ENCODE data around the gene RPAP3.
"Not testable (repeated sequence)": the region's sequence is repeated elsewhere in the genome, so short reads cannot be mapped to it uniquely, and the experiment has no call there.

The RPAP3 gene

DNA sequence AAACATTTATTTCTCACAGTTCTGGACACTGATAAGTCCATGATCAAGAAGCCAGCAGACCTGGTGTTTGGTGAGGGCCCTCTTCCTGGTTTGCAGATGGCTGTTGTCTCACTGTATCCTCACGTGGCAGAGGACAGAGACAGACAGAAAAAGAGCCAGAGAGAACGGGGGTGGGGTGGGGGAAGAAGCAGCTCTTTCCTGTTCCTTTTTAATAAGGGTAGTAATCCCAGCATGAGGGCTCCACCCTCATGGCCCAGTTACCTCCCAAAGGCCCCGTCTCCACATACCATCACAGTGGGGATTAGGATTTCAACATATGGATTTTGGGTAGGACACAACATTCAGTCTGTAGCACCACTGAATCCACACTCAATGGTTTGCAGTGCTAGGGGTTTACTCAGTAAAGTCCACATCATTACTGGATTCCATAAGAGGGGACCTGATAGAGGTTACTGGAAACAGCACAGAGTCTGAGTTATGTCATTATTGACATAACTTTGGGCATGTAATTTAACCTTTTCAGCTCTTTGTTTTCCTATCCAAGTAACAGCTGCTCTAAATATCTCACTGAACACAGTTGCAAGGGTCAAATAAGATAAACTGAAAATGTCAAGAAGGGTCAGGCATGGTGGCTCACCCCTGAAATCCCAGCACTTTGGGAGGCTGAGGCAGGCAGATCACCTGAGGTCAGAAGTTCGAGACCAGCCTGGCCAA, 53.2 kb downstream of the RPAP3 start:
- no peak for DNase-seq

DNA sequence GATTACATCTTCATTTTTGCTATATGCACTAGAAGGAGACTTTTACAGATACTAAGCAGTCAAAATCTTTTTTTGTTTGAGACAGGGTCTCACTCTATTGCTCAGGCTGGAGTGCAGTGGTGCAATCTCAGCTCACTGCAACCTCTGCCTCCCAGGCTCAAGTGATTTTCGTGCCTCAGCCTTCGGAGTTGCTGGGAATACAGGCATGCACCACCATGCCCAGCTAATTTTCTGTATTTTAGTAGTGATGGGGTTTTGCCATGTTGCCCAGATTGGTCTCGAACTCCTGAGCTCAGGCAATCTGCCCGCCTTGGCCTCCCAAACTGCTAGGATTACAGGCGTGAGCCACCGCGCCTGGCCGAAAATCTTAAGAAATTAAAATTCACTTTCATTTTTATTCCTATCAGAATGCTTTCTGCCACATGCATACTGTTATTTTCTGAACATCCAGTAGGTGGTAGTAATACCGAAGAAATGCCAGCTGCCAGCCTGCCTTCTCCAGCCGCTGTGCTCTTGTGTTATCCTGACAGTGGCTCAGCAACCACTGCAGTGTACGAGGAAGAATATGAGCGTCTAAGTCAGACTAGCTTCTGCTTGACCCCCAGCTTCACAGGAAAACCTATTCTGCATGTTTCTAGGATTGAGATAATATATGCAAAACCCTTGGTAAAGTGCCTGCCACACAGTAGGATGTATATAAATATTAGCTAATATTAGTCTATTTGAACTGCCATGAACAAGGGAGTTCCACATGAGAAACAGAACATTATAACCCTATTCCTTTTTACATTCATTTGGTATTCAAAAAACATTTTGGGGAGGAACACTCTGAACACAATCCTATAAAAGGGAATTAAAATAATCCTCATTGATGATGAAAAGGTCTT, 54.2 kb downstream of the RPAP3 start:
- peak; percentile 77 for DNase-seq

DNA sequence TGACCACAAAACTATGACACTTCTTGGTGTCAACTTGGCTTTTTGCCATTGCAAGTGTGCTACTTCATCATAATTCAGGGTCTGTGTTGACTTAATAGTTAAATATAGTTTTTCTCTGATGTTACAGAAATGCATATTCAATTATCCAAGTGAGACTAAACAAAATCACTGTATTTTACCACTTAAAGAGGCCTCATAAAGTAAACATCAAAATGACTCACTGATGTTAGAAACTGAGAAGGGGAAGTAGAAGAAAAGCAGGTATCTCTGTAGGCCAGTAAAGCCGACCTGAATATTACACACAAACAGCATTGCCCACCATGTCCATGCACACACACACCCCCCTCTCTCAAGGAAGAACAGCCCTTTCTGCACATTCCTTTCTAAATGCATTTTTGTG, 55.4 kb downstream of the RPAP3 start:
- DNase-seq, result no peak

DNA sequence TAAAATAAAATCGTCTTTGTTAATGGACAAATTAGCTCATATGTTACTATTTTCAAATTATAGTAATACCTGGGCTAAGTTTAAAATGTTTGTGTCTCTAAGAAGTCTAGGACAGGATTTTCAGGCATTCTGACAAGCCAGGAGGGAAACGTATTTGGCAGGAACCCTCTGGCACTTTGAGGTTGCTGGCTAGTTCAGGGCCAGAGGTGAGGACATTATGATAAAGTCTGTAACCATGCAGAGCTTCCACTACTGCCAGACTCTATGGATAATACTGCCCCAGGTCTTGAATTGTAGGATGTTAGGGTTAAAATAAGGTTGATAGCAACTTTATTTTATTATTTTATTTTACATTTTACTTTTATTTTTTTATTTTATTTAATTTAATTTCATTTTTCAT, 56.4 kb downstream of the RPAP3 start:
- no peak for DNase-seq

DNA sequence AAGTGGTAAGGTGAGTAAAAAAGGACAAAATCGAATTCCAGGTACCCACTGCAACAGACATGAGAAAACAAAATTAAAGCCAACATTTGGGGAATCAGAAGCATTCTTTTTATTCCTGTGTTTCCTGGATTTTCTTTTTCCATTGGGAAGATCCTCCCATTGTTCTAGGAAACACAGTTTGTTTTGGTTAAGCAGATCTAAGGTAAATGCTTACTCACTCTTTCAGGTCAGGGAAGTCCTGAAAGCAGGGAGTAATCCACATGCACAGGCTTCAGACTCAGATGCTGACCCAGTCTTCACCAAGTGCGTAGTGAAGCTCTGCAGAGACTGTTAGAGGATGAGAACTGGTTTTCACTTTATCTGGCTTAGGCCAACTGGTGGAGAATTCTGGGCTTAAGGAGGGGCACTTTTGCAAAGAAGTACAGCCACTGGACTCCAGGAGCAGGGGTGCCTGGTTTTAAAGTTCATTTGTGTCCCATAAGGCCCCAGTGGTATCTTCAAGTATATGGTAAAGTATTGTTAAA, 57.7 kb downstream of the RPAP3 start:
- DNase-seq, result no peak

DNA sequence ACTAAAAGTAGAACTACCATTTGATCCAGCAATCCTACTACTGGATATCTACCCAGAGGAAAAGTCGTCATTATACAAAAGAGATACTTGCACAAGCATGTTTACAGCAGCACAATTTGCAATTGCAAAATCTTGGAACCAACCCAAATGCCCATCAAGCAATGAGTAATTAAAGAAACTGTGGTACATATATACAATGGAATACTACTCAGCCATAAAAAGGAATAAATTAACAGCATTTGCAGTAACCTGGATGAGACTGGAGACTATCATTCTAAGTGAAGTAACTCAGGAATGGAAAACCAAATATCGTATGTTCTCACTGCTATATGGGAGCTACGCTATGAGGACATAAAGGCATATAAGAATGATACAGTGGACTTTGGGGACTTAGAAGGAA, 63.5 kb downstream of the RPAP3 start:
- not testable (repeated sequence) for DNase-seq

DNA sequence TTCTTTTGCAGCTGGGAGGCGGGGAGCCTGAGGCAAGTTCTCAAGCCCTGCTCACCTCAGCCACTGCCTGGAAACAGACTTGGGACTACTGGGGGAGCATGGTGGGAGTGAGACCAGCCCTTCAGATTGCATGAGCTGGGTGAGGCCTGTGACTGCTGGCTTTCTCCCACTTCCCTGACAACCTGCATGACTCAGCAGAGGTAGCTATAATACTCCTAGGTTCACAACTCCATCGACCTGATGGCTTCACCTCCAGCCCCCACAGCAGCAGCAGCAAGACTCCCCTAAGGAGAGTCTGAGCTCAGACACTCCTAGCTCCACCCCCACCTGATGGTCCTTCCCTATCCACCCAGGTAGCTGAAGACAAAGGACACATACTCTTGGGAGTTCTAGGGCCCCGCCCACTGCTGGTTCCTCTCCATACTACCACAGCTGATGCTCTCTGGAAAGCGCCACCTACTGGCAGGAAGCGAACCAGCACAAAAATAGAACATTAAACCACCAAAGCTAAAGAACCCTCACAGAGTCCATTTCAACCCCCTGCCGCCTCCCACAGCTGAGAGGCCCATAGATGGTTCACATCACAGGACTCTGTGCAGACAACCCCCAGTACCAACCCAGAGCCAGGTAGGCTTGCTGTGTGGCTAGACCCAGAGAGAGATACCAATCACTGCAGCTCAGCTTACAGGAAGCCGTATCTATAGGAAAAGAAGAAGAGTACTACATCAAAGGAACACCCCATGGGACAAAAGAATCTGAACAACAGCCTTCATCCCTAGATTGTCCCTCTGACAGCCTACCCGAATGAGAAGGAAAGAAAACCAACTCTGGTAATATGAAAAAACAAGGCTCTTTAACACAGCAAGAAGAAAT, 68.7 kb downstream of the RPAP3 start:
- peak; percentile 40 for DNase-seq

DNA sequence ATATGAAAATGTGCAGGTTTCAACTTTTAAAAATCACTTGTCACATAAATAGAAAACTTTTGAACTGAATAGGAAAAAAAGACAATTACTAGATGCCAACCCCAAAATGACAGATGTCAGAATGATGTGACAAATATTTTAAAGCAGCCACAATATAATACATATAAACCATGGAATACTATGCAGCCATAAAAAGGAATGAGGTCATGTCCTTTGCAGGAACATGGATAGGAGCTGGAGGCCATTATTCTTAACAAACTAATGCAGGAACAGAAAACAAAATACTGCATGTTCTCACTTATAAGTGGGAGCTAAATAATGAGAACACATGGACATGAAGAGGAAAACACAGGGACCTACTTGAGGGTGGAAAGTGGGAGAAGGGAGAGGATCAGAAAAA, 70.1 kb downstream of the RPAP3 start:
- DNase-seq, result not testable (repeated sequence)

DNA sequence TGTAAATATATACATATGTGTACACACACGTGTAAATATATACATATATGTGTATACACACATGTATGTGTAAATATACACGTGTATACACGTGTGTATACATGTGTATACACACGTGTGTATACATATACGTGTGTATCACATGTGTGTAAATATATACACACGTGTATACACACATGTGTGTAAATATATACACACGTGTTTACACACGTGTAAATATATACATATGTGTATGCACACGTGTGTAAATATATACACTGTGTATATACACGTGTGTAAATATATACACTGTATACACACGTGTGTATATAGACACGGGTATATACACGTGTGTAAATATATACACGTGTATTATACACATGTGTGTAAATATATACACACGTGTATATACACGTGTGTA, 71.7 kb downstream of the RPAP3 start:
- no peak for DNase-seq

DNA sequence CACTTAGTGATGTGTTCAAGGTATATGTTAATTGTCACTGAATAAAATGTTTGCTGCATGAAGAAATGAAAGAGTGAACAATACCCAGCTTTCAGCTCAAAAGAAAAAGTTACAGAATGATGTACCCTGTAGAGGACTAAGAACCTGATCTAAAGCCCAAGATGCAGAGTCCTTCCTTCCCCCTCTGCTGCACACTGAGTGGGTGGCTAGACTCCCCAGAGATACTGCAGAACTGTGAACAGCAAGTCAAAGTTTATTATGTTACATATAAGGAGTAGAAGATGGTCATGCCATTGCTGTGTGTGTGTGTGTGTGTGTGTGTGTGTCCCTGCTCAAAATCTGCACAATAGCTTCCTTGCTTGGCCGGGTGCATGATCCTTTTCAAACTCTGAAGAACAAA, 83.9 kb downstream of the RPAP3 start:
- DNase-seq, result no peak

DNA sequence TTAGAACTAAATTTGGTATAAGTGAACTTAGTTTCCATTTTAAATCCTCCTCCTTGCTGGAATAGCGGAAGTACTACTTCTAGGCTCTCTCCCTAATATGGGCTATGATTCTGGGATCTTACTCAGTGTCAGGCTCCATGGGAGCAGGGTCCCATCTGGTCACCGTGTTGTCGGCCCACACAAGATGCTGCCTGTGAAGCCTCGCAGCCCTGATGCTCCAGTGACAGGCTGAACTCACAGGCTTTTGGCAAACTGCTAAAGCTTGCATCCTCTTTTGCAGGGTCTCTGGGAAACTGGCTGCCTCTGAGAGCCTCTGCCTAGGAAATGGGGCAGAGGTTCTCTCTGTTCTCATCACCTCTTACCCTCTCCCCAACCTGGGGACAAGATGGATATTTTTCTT, 88.4 kb downstream of the RPAP3 start:
- no peak for DNase-seq

DNA sequence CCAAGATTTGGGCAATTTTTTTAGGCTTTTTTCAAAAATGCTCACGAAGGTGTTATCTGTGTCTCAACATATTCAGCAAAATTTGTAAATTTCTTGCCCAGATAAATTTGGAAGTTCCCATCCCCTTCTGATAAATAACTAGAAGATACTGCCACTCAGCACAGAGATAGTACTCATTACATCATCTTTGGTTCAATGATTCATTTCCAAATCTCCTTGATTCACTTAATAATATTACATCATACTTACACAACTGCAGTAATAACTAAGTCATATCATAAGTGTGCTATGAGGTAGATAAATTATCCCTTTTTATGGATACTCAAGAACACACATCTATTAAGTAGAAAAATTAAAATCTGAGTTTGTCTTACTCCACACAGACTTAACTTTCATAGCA, 89.4 kb downstream of the RPAP3 start:
- no peak for DNase-seq

DNA sequence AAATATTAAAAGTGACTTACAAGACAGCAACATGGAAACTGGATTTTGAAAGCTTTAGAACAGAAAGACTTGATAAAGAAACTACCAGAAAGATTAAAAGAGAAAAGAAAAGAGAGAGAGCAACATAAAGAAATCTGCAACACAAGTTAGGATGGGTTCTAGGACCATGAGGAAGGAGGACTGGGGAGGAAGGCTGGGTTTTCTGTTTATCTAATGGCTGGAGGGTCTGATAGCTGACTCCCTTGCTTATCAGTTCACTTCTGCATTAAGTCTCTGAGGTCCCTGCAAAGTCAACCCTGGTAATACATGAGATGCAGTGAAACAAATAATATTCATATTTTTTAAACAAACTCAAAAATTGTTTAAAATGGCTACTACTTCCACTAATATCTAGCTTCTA, 90.1 kb downstream of the RPAP3 start:
- DNase-seq, result no peak

DNA sequence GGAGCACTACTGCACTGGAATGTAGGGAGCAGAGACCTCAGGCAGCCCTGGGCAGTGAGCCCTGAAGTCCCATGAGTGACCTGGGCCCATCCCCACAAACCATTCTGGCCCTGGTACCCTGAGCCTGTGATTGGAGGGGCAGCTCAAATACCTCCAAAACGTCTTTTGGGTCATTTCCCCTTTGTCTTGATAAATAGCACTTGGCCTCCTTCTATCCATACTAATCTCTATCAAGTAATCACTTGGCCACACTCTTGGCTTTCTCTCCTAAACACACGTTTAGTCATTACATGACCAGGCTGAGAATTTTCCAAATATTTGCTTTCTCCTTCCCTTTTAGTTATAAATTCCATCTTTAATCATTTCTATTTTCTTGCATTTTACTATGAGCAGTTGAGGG, 91.3 kb downstream of the RPAP3 start:
- DNase-seq, result no peak

DNA sequence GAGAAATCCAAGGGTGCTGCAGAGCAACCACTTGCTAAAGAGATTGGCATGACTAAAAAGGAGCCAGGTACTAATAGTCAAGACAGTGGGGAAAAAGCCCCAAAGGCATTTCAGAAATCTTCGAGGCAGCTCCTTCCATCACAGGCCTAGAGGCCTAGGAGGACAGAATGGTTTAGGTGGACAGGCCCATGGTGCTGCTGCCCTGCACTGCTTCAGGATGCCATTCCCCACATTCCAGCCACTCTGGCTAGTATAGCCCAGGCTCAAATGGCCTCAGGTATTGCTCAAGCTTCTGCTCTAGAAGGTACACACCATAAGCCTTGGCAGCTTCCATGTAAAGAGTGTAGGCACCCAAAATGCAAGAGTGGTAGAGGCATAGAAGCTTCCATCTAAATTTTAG, 92.9 kb downstream of the RPAP3 start:
- DNase-seq, result no peak

DNA sequence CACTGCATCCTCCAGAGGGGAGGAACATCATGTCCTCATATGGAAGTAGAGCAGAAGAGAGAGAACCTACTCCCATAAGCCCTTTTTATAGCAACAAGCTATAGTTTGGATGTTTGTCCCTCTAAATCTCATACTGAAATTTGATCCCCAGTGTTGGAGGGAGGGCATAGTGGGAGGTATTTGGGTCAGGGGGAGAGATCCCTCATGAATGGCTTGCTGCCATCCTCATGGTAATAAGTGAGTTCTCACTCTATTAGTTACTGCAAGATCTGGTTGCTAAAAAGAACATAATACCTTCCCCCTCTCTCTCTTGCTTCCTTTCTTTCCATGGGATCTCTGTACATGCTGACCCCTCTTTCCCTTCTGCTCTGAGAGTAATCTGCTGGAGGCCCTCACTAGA, 93.9 kb downstream of the RPAP3 start:
- DNase-seq, result no peak
